ENCODE results near the gene F2RL1. TPM values are rescaled to one million over a fixed set of nuclear protein-coding genes. Genes with fewer than 3 reads are reported as not detected.
"Not testable (repeated sequence)": the region's sequence is repeated elsewhere in the genome, so short reads cannot be mapped to it uniquely, and the experiment has no call there.

F2RL1 gene
- total and polyA plus RNA-seq, 2 of the 13 experiments (the other 11 are each of a cell fraction or from before 2014, with no cell fraction given) = 9.9 to 23.0 TPM

- TF ChIP-seq ZNF770 (CRISPR knock-in tag; IDR thresholded peaks at IDR 0.05) = no peak
- no peak for TF ChIP-seq PLRG1 (conservative IDR thresholded peaks at IDR 0.05)
- TF ChIP-seq MAFF (IDR thresholded peaks at IDR 0.05; ENCODE audit: low read depth, low read length) = no peak
- no peak for TF ChIP-seq STAG1 (CRISPR knock-in tag; IDR thresholded peaks at IDR 0.05)
- no peak for TF ChIP-seq CBX5 (CRISPR knock-in tag; IDR thresholded peaks at IDR 0.05; ENCODE audit: borderline replicate concordance)
Observed at GRCh38 chr5:76852772-76853171, 33.9 kb downstream of the F2RL1 start (continued).

DNA sequence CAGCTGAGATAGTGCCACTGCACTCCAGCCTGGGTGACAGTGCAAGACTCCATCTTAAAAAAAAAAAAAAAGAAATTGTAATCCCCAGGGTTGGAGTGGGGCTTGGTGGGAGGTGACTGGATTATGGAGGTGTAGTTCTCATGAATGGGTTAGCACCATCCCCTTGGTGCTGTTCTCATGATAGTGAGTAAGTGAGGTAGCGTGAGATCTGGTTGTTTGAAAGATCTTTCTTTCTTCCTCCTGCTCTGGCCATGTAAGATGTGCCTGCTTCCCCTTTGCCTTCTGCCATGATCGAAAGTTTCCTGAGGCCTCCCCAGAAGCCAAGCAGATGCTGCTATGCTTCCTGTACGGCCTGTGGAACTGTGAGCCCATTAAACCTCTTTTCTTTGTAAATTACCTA lies 34.9 kb downstream of the F2RL1 start:
- H4K20me1 ChIP-seq (ENCODE audit: insufficient read depth, low read length); H3K4me3 ChIP-seq (replicated peaks in 1 of 3; ENCODE audit: insufficient read depth in 1 of 3, low read depth in 2 of 3, low read length in 3 of 3); H3K27me3 ChIP-seq (ENCODE audit: control insufficient read depth in 1 of 2, insufficient read depth in 2 of 2, low read length in 2 of 2); BruUV-seq (replicated peaks); FAIRE-seq; H3K36me3 ChIP-seq (replicated peaks in 1 of 2; ENCODE audit: control insufficient read depth in 1 of 2, insufficient read depth in 2 of 2, low read length in 2 of 2); H3K4me2 ChIP-seq (ENCODE audit: low read depth, low read length); POLR2A ChIA-PET; H3K27ac ChIP-seq (ENCODE audit: extremely low read length, insufficient read depth, low read length); H3K9me3 ChIP-seq (ENCODE audit: low read length); CTCF ChIA-PET (ENCODE audit: low intra/inter-chr PET ratio, low total read pairs); H3K9ac ChIP-seq (ENCODE audit: insufficient read depth, low read depth, low read length); ATAC-seq; DNase-seq (ENCODE audit: low spot score); intact Hi-C loops (cut with micrococcal nuclease; ENCODE audit: unreplicated experiment); H3K79me2 ChIP-seq (ENCODE audit: insufficient read depth, low read length); in situ Hi-C loops (cut with HindIII; ENCODE audit: extremely low pct_ligation_motif_present, low pct_unique_long_range_greater_than_20kb); H2AFZ ChIP-seq (ENCODE audit: low read length): not testable (repeated sequence)
- WGBS (ENCODE audit: low lambda C conversion rate) = 27% methylated on average over 3 of the region's 3 CpGs
- H3K4me1 ChIP-seq (ENCODE audit: insufficient read depth, low read length) = peaks cover 19% of the 10 kb centered on the region; the same call in 1 of the 2 replicates

- CTCF ChIA-PET (ENCODE audit: low intra/inter-chr PET ratio, low total read pairs) = no interaction called here
- H3K9ac ChIP-seq (ENCODE audit: insufficient read depth, low read depth, low read length) = no peak overlapping the region
- H3K4me3 ChIP-seq (replicated peaks in 1 of 3; ENCODE audit: insufficient read depth in 1 of 3, low read depth in 2 of 3, low read length in 3 of 3) = no peak overlapping the region
- no peaks in the 10 kb centered on the region for H3K9me3 ChIP-seq (ENCODE audit: low read length)
- TF ChIP-seq SETDB1 (CRISPR knock-in tag; IDR thresholded peaks at IDR 0.05; ENCODE audit: borderline replicate concordance) = no peak
- TF ChIP-seq AHR (CRISPR knock-in tag; IDR thresholded peaks at IDR 0.05) = no peak
- no peak for TF ChIP-seq ZHX1 (CRISPR knock-in tag; IDR thresholded peaks at IDR 0.05; ENCODE audit: low read depth)
- ATAC-seq (no peak), FAIRE-seq (no peak), DNase-seq (ENCODE audit: low spot score) (no peak)
- H3K4me1 ChIP-seq (ENCODE audit: insufficient read depth, low read length) = peaks cover 19% of the 10 kb centered on the region; the same call in 1 of the 2 replicates
- H3K79me2 ChIP-seq (ENCODE audit: insufficient read depth, low read length) = no peaks in the 10 kb centered on the region
- POLR2A ChIA-PET = no interaction called here
- H3K36me3 ChIP-seq (replicated peaks in 1 of 2; ENCODE audit: control insufficient read depth in 1 of 2, insufficient read depth in 2 of 2, low read length in 2 of 2) = no peaks in the 10 kb centered on the region
- no peak overlapping the region for H3K27ac ChIP-seq (ENCODE audit: extremely low read length, insufficient read depth, low read length)
- no peaks in the 10 kb centered on the region for H4K20me1 ChIP-seq (ENCODE audit: insufficient read depth, low read length)
- intact Hi-C loops (cut with micrococcal nuclease; ENCODE audit: unreplicated experiment) (no loop called here), in situ Hi-C loops (cut with HindIII; ENCODE audit: extremely low pct_ligation_motif_present, low pct_unique_long_range_greater_than_20kb) (no loop called here)
- BruUV-seq (replicated peaks) = no TSS peak
- no peak overlapping the region for H3K4me2 ChIP-seq (ENCODE audit: low read depth, low read length)
- no peaks in the 10 kb centered on the region; a peak in 1 of 5 replicates for H3K27me3 ChIP-seq (ENCODE audit: control insufficient read depth in 1 of 2, insufficient read depth in 2 of 2, low read length in 2 of 2)
- no peak overlapping the region for H2AFZ ChIP-seq (ENCODE audit: low read length)
Observed at GRCh38 chr5:76854644-76855043, 35.8 kb downstream of the F2RL1 start.

Data from HepG2 (cell line).